ENCODE data around the gene ALDH2. TPM values are rescaled to one million over a fixed set of nuclear protein-coding genes. Genes with fewer than 3 reads are reported as not detected.

Gene ALDH2
- total RNA-seq, 1 donor from 2014 or later = 68.4 TPM

GRCh38 chr12:111780166-111780565 lies 13.4 kb downstream of the ALDH2 start:
- DNase-seq (ENCODE audit: extremely low spot score, unreplicated experiment) = no peak
- Mint-ChIP-seq H3K36me3 (ENCODE audit: unreplicated experiment) (peaks cover 30% of the 10 kb centered on the region), H3K27me3 (ENCODE audit: unreplicated experiment) (no peaks in the 10 kb centered on the region), H3K27ac (ENCODE audit: unreplicated experiment) (no peak overlapping the region), H3K4me1 (ENCODE audit: unreplicated experiment) (peaks cover 15% of the 10 kb centered on the region), H3K4me3 (ENCODE audit: unreplicated experiment) (no peak overlapping the region), H3K9me3 (ENCODE audit: unreplicated experiment) (no peaks in the 10 kb centered on the region)
- TF ChIP-seq CTCF (IDR thresholded peaks at IDR 0.05) = no peak

GRCh38 chr12:111780615-111781014 lies 13.9 kb downstream of the ALDH2 start:
- H3K4me3 Mint-ChIP-seq (ENCODE audit: unreplicated experiment) = no peak overlapping the region
- no peak for TF ChIP-seq CTCF (IDR thresholded peaks at IDR 0.05)
- no peak overlapping the region for H3K27ac Mint-ChIP-seq (ENCODE audit: unreplicated experiment)
- DNase-seq (ENCODE audit: extremely low spot score, unreplicated experiment) = no peak
- no peaks in the 10 kb centered on the region for H3K9me3 Mint-ChIP-seq (ENCODE audit: unreplicated experiment)
- peaks cover 32% of the 10 kb centered on the region for H3K36me3 Mint-ChIP-seq (ENCODE audit: unreplicated experiment)
- peaks cover 10% of the 10 kb centered on the region for H3K4me1 Mint-ChIP-seq (ENCODE audit: unreplicated experiment)
- H3K27me3 Mint-ChIP-seq (ENCODE audit: unreplicated experiment) = no peaks in the 10 kb centered on the region

GRCh38 chr12:111781085-111781658 lies 14.4 kb downstream of the ALDH2 start:
- Mint-ChIP-seq H3K4me1 (ENCODE audit: unreplicated experiment) (peaks cover 5% of the 10 kb centered on the region), H3K27ac (ENCODE audit: unreplicated experiment) (no peak overlapping the region), H3K9me3 (ENCODE audit: unreplicated experiment) (no peaks in the 10 kb centered on the region), H3K36me3 (ENCODE audit: unreplicated experiment) (peaks cover 37% of the 10 kb centered on the region), H3K27me3 (ENCODE audit: unreplicated experiment) (no peaks in the 10 kb centered on the region), H3K4me3 (ENCODE audit: unreplicated experiment) (no peak overlapping the region)
- no peak for DNase-seq (ENCODE audit: extremely low spot score, unreplicated experiment)
- no peak for TF ChIP-seq CTCF (IDR thresholded peaks at IDR 0.05)

- H3K4me1 Mint-ChIP-seq (ENCODE audit: unreplicated experiment) = no peaks in the 10 kb centered on the region
- H3K36me3 Mint-ChIP-seq (ENCODE audit: unreplicated experiment) = peaks cover 42% of the 10 kb centered on the region
- no peaks in the 10 kb centered on the region for H3K27me3 Mint-ChIP-seq (ENCODE audit: unreplicated experiment)
- no peak for TF ChIP-seq CTCF (IDR thresholded peaks at IDR 0.05)
- DNase-seq (ENCODE audit: extremely low spot score, unreplicated experiment) = no peak
- H3K27ac Mint-ChIP-seq (ENCODE audit: unreplicated experiment) = no peak overlapping the region
- H3K4me3 Mint-ChIP-seq (ENCODE audit: unreplicated experiment) = no peak overlapping the region
- H3K9me3 Mint-ChIP-seq (ENCODE audit: unreplicated experiment) = no peaks in the 10 kb centered on the region
Observed at GRCh38 chr12:111783046-111783445, 16.3 kb downstream of the ALDH2 start.

GRCh38 chr12:111784953-111785352 lies 18.2 kb downstream of the ALDH2 start:
- H3K4me1 Mint-ChIP-seq (ENCODE audit: unreplicated experiment) = peaks cover 2% of the 10 kb centered on the region
- no peak overlapping the region for H3K27ac Mint-ChIP-seq (ENCODE audit: unreplicated experiment)
- no peak for TF ChIP-seq CTCF (IDR thresholded peaks at IDR 0.05)
- DNase-seq (ENCODE audit: extremely low spot score, unreplicated experiment) = no peak
- H3K27me3 Mint-ChIP-seq (ENCODE audit: unreplicated experiment) = no peaks in the 10 kb centered on the region
- H3K9me3 Mint-ChIP-seq (ENCODE audit: unreplicated experiment) = no peaks in the 10 kb centered on the region
- peaks cover 48% of the 10 kb centered on the region for H3K36me3 Mint-ChIP-seq (ENCODE audit: unreplicated experiment)
- H3K4me3 Mint-ChIP-seq (ENCODE audit: unreplicated experiment) = no peak overlapping the region
